Upper lobe of left lung (tissue), 6 donors: ENCODE measurements around the gene CCT5. TPM values are rescaled to one million over a fixed set of nuclear protein-coding genes. Genes with fewer than 3 reads are reported as not detected.

Experiments used
- ATAC-seq, 2 donors: fragments of 200-7000 bp; cut with Tn5 transposase; one replicate each; pipeline ENCODE4 v1.9.1; 2022; ENCODE audit warnings: mild to moderate bottlenecking in 2 of 2, moderate library complexity in 2 of 2; ENCODE audit not compliant: low FRiP score in 2 of 2
- DNase-seq, 2 donors: peaks; one replicate each; pipeline ENCODE4 v3.0.0-alpha.2; 2019 to 2020
- H3K27ac ChIP-seq, 4 donors: fragments of 200-600 bp; sonication (generic); one replicate each; pipeline ENCODE4 v1.5.1; 2016 to 2019
- H3K27me3 ChIP-seq, 4 donors: fragments of 200-600 bp; sonication (generic); one replicate each; pipeline ENCODE4 v1.5.1; 2017 to 2019
- H3K36me3 ChIP-seq, 4 donors: fragments of 200-600 bp; sonication (generic); one replicate each; pipeline ENCODE4 v1.5.1; 2016 to 2019
- H3K4me1 ChIP-seq, 4 donors: fragments of 200-600 bp; sonication (generic); one replicate each; pipeline ENCODE4 v1.5.1; 2018 to 2019
- H3K4me3 ChIP-seq, 4 donors: fragments of 200-600 bp; sonication (generic); one replicate each; pipeline ENCODE4 v1.5.1; 2017 to 2019; ENCODE audit warnings: mild to moderate bottlenecking in 2 of 4, moderate library complexity in 1 of 4
- H3K9me3 ChIP-seq, 4 donors: fragments of 200-600 bp; sonication (generic); one replicate each; pipeline ENCODE4 v1.5.1; 2018 to 2019
- EP300 ChIP-seq, 4 donors: sonication (generic); formaldehyde crosslinking; IDR thresholded peaks; one replicate each; pipeline ENCODE4 v1.5.1; 2017; ENCODE audit warnings: antibody characterized with exemption in 4 of 4, control low read depth in 2 of 4
- POLR2A ChIP-seq, 4 donors: fragments of 450-650 bp; IDR thresholded peaks; one replicate each; pipeline ENCODE4 v1.5.1; 2016 to 2017; ENCODE audit warnings: antibody characterized with exemption in 4 of 4, mild to moderate bottlenecking in 2 of 4
- POLR2AphosphoS5 ChIP-seq, 2 donors: sonication (generic); formaldehyde crosslinking; IDR thresholded peaks; one replicate each; pipeline ENCODE4 v1.5.1; 2017; ENCODE audit warnings: antibody characterized with exemption in 2 of 2
- WGBS, 2 donors: methylation state at CpG; one replicate each; pipeline ENCODE4 v1.1.5; 2017 to 2018; 5-methylcytosine and 5-hydroxymethylcytosine counted together
- total RNA-seq, 6 donors: library from RNA; depleted of rRNA in 4 of 6; stranded (reverse); fragments of >200 nt in 4 of 6; gene quantifications; one replicate each; pipeline versions ENCODE4 v1.1.0 to v1.2.1, GENCODE V29; 2016 to 2021
- TF ChIP-seq, protein P1 (sequence below), 6 experiments: fragments of 450-650 bp in 4 of 6; fragments of 200-600 bp in 2 of 6; sonication (generic) in 2 of 6; IDR thresholded peaks; one replicate each; pipeline ENCODE4 v1.5.1; 2016 to 2019; ENCODE audit warnings: antibody characterized with exemption in 6 of 6
- donor health status: DM: no; HTN: no; CAD: no; lungs with moderate emphysema.
- donor health status: DM: no; HTN: yes; CAD: no; lungs with severe emphysema.

CCT5 gene
- total RNA-seq, 6 donors from 2014 or later, result 33.5 to 191 (median 103) TPM

DNA sequence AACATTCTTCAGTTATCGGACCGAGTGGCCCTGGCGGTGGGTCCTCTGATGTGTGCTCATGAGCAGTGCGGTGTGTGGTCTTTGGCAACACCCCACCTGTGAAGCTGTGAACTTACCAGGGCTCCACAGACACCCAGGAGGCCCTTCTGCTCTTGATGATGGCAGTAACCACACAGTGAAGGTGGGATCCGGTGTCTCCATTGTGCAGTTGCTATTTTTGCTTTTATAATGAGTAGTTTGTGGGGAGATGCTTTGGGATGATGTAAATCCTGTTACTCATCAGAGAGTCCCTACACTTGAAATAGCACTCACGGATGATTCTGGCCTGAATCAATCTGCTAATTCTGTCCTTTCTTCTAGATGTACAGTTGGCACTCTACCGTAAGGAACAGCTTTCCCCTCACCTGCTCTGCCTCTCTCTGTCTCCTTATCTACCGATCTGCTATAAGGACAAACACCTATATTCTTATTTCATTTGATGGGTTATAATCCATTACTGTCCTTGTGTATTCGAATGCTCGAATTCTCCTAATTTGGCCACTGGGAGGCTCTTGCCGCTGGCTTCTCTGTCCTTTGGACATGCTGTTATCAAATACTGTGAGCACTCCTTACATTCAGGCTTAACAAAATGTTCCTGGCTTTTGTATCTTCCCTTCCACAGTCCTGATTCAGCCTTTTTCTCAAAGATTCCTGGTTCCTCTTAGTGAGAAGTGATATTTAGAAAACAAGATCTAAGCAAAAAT, 20.6 kb upstream of the CCT5 start:
- Histone ChIP-seq H3K4me1 (no peaks in the 10 kb centered on the region), H3K9me3 (no peaks in the 10 kb centered on the region), H3K4me3 (no peak overlapping the region), H3K36me3 (peaks cover 0 to 14% (median 6%) of the 10 kb centered on the region in 4 donors), H3K27ac (no peak overlapping the region), H3K27me3 (no peaks in the 10 kb centered on the region)
- 94 to 97% methylated on average over 11 of the region's 11 CpGs for WGBS, 2 donors
- no peak for DNase-seq
- no peak for TF ChIP-seq POLR2AphosphoS5 (IDR thresholded peaks at IDR 0.05)
- no peak for TF ChIP-seq POLR2A (IDR thresholded peaks at IDR 0.05)
- TF ChIP-seq, protein P1, sequence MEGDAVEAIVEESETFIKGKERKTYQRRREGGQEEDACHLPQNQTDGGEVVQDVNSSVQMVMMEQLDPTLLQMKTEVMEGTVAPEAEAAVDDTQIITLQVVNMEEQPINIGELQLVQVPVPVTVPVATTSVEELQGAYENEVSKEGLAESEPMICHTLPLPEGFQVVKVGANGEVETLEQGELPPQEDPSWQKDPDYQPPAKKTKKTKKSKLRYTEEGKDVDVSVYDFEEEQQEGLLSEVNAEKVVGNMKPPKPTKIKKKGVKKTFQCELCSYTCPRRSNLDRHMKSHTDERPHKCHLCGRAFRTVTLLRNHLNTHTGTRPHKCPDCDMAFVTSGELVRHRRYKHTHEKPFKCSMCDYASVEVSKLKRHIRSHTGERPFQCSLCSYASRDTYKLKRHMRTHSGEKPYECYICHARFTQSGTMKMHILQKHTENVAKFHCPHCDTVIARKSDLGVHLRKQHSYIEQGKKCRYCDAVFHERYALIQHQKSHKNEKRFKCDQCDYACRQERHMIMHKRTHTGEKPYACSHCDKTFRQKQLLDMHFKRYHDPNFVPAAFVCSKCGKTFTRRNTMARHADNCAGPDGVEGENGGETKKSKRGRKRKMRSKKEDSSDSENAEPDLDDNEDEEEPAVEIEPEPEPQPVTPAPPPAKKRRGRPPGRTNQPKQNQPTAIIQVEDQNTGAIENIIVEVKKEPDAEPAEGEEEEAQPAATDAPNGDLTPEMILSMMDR (IDR thresholded peaks at IDR 0.05), result no peak
- no peak for TF ChIP-seq EP300 (IDR thresholded peaks at IDR 0.05)
- ATAC-seq, result no peak

DNA sequence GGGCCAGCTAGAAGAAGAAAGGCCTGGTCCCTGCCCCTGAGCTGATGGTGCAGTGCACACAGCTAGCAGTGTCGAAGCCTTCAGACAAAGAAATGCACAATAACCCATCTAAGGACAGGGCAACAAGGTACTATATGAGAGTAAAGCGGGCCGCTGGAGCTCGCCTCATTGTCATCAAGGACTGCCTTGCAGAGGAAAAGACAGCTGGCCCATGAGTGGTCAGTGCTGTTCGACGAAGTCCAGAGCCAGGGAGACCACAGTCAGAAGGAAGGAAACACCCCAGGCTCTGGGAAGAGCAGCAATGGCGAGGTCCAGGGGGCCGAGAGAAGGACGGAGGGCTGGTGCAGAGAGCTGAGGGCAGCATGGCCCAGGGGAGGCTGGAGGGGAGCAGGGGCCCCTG, 17.7 kb upstream of the CCT5 start:
- no peak overlapping the region for H3K27ac ChIP-seq
- H3K9me3 ChIP-seq, result no peaks in the 10 kb centered on the region
- peak in 1 of 2 donors; percentile 16 for DNase-seq
- no peak overlapping the region for H3K4me3 ChIP-seq
- TF ChIP-seq POLR2AphosphoS5 (IDR thresholded peaks at IDR 0.05), result no peak
- TF ChIP-seq, protein P1 (IDR thresholded peaks at IDR 0.05), result no peak
- TF ChIP-seq POLR2A (IDR thresholded peaks at IDR 0.05), result no peak
- no peak for TF ChIP-seq EP300 (IDR thresholded peaks at IDR 0.05)
- WGBS, 2 donors, result 96 to 97% methylated on average over 9 of the region's 9 CpGs
- H3K27me3 ChIP-seq, result no peaks in the 10 kb centered on the region
- no peak for ATAC-seq
- no peaks in the 10 kb centered on the region for H3K4me1 ChIP-seq
- peaks cover 0 to 36% (median 11%) of the 10 kb centered on the region in 4 donors for H3K36me3 ChIP-seq

DNA sequence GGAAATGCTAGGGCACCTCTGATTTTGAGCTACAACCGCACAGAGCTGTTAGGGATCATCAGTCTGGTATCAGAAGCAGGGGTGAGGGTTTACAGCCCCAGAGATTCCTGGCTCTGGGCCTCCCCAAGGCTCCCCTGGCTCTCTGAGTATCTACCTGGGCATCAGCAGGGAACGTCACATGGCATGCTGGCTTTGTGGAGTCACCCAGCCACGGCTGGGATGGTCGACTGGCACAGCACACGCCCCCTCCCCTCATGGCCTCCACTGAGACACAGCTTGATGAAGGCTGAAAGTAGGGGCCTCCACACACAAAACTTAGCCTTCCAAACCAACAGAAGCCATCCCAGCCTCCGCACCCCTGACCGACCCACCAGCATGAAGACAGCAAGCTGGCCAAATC, 17.1 kb upstream of the CCT5 start:
- peak in 1 of 2 donors; percentile 9 for DNase-seq
- Histone ChIP-seq H3K4me3 (no peak overlapping the region), H3K9me3 (no peaks in the 10 kb centered on the region), H3K27me3 (no peaks in the 10 kb centered on the region), H3K4me1 (no peaks in the 10 kb centered on the region), H3K36me3 (peaks cover 0 to 42% (median 14%) of the 10 kb centered on the region in 4 donors), H3K27ac (no peak overlapping the region)
- 92 to 100% methylated on average over 3 to 7 of the region's 7 CpGs for WGBS, 2 donors
- TF ChIP-seq POLR2AphosphoS5 (IDR thresholded peaks at IDR 0.05) (no peak), EP300 (IDR thresholded peaks at IDR 0.05) (no peak), POLR2A (IDR thresholded peaks at IDR 0.05) (no peak)
- TF ChIP-seq, protein P1 (IDR thresholded peaks at IDR 0.05), result no peak
- ATAC-seq, result no peak

DNA sequence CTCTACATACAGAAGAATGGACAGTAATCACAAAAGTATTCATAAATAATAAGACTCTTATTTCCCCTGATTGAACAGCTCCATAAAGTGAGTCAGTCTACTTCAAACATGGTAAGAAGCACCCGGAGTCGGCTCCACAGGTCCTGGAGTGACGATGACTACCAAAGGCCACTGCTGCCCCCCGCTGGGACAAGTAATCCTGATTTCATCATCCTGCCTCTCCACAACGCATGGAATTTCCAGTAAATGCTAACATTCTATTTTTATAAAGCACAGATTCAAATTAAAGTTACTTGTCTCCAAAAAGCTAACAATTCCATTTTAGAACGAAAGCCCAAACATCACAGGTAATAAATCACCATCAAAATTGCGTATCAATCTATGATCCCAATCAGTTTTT, 16.6 kb upstream of the CCT5 start:
- H3K27ac ChIP-seq, result no peak overlapping the region
- H3K9me3 ChIP-seq, result no peaks in the 10 kb centered on the region
- H3K4me3 ChIP-seq, result no peak overlapping the region
- no peak for TF ChIP-seq POLR2A (IDR thresholded peaks at IDR 0.05)
- TF ChIP-seq, protein P1 (IDR thresholded peaks at IDR 0.05), result peak in 1 of 6 experiments; percentile 17
- no peak for TF ChIP-seq EP300 (IDR thresholded peaks at IDR 0.05)
- H3K4me1 ChIP-seq, result no peaks in the 10 kb centered on the region
- H3K36me3 ChIP-seq, result peaks cover 0 to 45% (median 15%) of the 10 kb centered on the region in 4 donors
- WGBS, 2 donors, result 57 to 61% methylated on average over 7 of the region's 7 CpGs
- ATAC-seq (no peak), DNase-seq (peak in 1 of 2 donors; percentile 77)
- no peaks in the 10 kb centered on the region for H3K27me3 ChIP-seq

DNA sequence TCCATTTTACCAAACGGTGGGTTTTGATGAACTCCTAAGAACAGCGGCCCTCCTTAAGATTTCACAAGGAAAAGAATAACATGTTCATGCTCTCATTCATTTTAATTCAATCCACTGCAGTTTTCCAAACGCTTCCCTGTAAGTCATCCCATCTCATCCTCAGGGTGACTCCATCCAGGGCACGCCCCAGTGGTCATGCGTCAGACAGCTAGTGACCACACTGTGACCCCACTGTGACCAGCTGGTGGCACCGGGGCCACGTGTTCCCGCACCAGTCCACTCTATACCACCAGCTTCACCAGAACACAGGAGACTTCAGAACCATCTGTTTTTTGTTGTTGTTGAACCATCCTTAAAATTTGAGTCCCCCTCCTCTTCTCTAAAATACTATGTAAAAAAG, 14.7 kb upstream of the CCT5 start:
- DNase-seq (peak in 1 of 2 donors; percentile 9), ATAC-seq (no peak)
- whole genome bisulfite sequencing, 2 donors, result 87 to 91% methylated on average over 8 of the region's 8 CpGs
- peaks cover 0 to 51% (median 16%) of the 10 kb centered on the region in 4 donors for H3K36me3 ChIP-seq
- no peak overlapping the region for H3K27ac ChIP-seq
- no peak overlapping the region for H3K4me3 ChIP-seq
- TF ChIP-seq POLR2AphosphoS5 (IDR thresholded peaks at IDR 0.05) (no peak), POLR2A (IDR thresholded peaks at IDR 0.05) (no peak), EP300 (IDR thresholded peaks at IDR 0.05) (no peak)
- TF ChIP-seq, protein P1 (IDR thresholded peaks at IDR 0.05), result no peak
- no peaks in the 10 kb centered on the region for H3K4me1 ChIP-seq
- no peaks in the 10 kb centered on the region for H3K27me3 ChIP-seq
- no peaks in the 10 kb centered on the region for H3K9me3 ChIP-seq
